CD14-positive monocyte (primary cell): ENCODE results near the gene RBKS. TPM values are rescaled to one million over a fixed set of nuclear protein-coding genes. Genes with fewer than 3 reads are reported as not detected.

Source experiments
- DNase-seq, 3 donors: peaks; one replicate each; pipeline ENCODE4 v3.0.0-alpha.2; 2011 to 2022
- H2AFZ ChIP-seq: 2 replicates; pipeline ENCODE4 v1.6.0; 2012; ENCODE audit warnings: mild to moderate bottlenecking, low read depth, low read length, inconsistent platforms; ENCODE audit not compliant: insufficient read depth, poor library complexity, severe bottlenecking
- H3K27ac ChIP-seq, 2 donors: 1 replicate in 1 of 2; 2 replicates in 1 of 2; pipeline ENCODE4 v1.5.1; 2012 to 2013; ENCODE audit warnings: low read length in 2 of 2, control low read depth in 1 of 2, inconsistent platforms in 1 of 2, low read depth in 1 of 2, mild to moderate bottlenecking in 1 of 2
- H3K27me3 ChIP-seq, 2 donors: one replicate each; pipeline versions ENCODE4 v1.6.0 to v1.6.1; 2011 to 2013; ENCODE audit warnings: low read length in 2 of 2; ENCODE audit not compliant: control insufficient read depth in 2 of 2, insufficient read depth in 2 of 2
- H3K36me3 ChIP-seq, 2 donors: replicated peaks in 1 of 2; 1 replicate in 1 of 2; 2 replicates in 1 of 2; pipeline versions ENCODE4 v1.5.1 to v1.6.1; 2012 to 2013; ENCODE audit warnings: low read length in 2 of 2, control low read depth in 1 of 2, inconsistent platforms in 1 of 2, mild to moderate bottlenecking in 1 of 2; ENCODE audit not compliant: insufficient read depth in 2 of 2, control insufficient read depth in 1 of 2
- H3K4me1 ChIP-seq, 2 donors: 1 replicate in 1 of 2; 2 replicates in 1 of 2; pipeline versions ENCODE4 v1.5.1 to v1.6.1; 2012 to 2013; ENCODE audit warnings: low read length in 2 of 2, control low read depth in 1 of 2, inconsistent platforms in 1 of 2, mild to moderate bottlenecking in 1 of 2, moderate library complexity in 1 of 2; ENCODE audit not compliant: insufficient read depth in 2 of 2, control insufficient read depth in 1 of 2
- H3K4me2 ChIP-seq: replicated peaks from 2 replicates; pipeline ENCODE3; 2012; ENCODE audit warnings: low read length, moderate library complexity, mild to moderate bottlenecking; ENCODE audit not compliant: poor library complexity, severe bottlenecking; ENCODE audit errors: extremely low read depth
- H3K4me3 ChIP-seq, 3 experiments: fragments of 200-600 bp in 1 of 3; sonication (generic) in 1 of 3; replicated peaks in 1 of 3; 1 replicate in 2 of 3; 2 replicates in 1 of 3; pipeline ENCODE4 v1.5.1; 2011 to 2013; ENCODE audit warnings: low read length in 3 of 3, mild to moderate bottlenecking in 3 of 3, control low read depth in 2 of 3, low read depth in 2 of 3, inconsistent platforms in 1 of 3, moderate library complexity in 1 of 3
- H3K79me2 ChIP-seq: 2 replicates; pipeline ENCODE4 v1.6.0; 2012; ENCODE audit warnings: mild to moderate bottlenecking, control low read depth, inconsistent platforms, low read length, moderate library complexity; ENCODE audit not compliant: insufficient read depth
- H3K9ac ChIP-seq: 2 replicates; pipeline ENCODE4 v1.6.0; 2017; ENCODE audit warnings: low read length, mild to moderate bottlenecking; ENCODE audit not compliant: insufficient read depth, poor library complexity, severe bottlenecking
- H3K9me3 ChIP-seq, 2 donors: replicated peaks in 1 of 2; 1 replicate in 1 of 2; 2 replicates in 1 of 2; pipeline versions ENCODE4 v1.5.1 to v1.6.1; 2012 to 2013; ENCODE audit warnings: low read length in 2 of 2, control low read depth in 1 of 2; ENCODE audit not compliant: control insufficient read depth in 1 of 2, insufficient read depth in 1 of 2
- H4K20me1 ChIP-seq: 2 replicates; pipeline ENCODE4 v1.6.0; 2012; ENCODE audit warnings: mild to moderate bottlenecking, low read length, control low read depth, moderate library complexity; ENCODE audit not compliant: insufficient read depth
- H3K27ac Mint-ChIP-seq, 7 donors: one replicate each; pipeline ENCODE4 v1.8.0; 2020; ENCODE audit warnings: mild to moderate bottlenecking in 7 of 7, mixed read lengths in 7 of 7, moderate library complexity in 6 of 7, inconsistent platforms in 2 of 7
- H3K27me3 Mint-ChIP-seq, 3 donors: one replicate each; pipeline ENCODE4 v1.8.0; 2021 to 2022; ENCODE audit warnings: low read depth in 3 of 3, mild to moderate bottlenecking in 3 of 3, mixed read lengths in 3 of 3, moderate library complexity in 3 of 3, inconsistent platforms in 1 of 3
- H3K36me3 Mint-ChIP-seq, 2 donors: one replicate each; pipeline ENCODE4 v1.8.0; 2020; ENCODE audit warnings: mixed read lengths in 2 of 2, inconsistent platforms in 1 of 2, mild to moderate bottlenecking in 1 of 2
- H3K4me1 Mint-ChIP-seq: one replicate; pipeline ENCODE4 v1.8.0; 2020; ENCODE audit warnings: mild to moderate bottlenecking, mixed read lengths
- H3K4me3 Mint-ChIP-seq, 2 donors: one replicate each; pipeline ENCODE4 v1.8.0; 2020; ENCODE audit warnings: mild to moderate bottlenecking in 2 of 2, mixed read lengths in 2 of 2, moderate library complexity in 1 of 2
- H3K9me3 Mint-ChIP-seq, 7 donors: one replicate each; pipeline ENCODE4 v1.8.0; 2020 to 2022; ENCODE audit warnings: mixed read lengths in 7 of 7, mild to moderate bottlenecking in 6 of 7, moderate library complexity in 6 of 7, inconsistent platforms in 2 of 7
- WGBS: methylation state at CpG from one replicate; pipeline ENCODE4 v1.1.5; 2013; ENCODE audit warnings: missing lambda C conversion rate; ENCODE audit not compliant: insufficient coverage; 5-methylcytosine and 5-hydroxymethylcytosine counted together
- intact Hi-C, 2 donors: fragments of 100-400 bp; cut with micrococcal nuclease; formaldehyde crosslinking; loops; one replicate each; pipeline versions ENCODE4 v1.15.0 to v1.15.1; 2023
- polyA plus RNA-seq, 3 donors: library from polyadenylated mRNA; depleted of rRNA in 1 of 3; unstranded in 2 of 3; stranded (reverse) in 1 of 3; fragments of 300-500 nt in 2 of 3; fragments of >200 nt in 1 of 3; fragmentation: Illumina TruSeq in 2 of 3; gene quantifications; 1 replicate in 2 of 3; 2 replicates in 1 of 3; pipeline ENCODE4 v1.2.3, GENCODE V29; 2012 to 2021
- TF ChIP-seq, protein P1 (sequence below): fragments of 200-600 bp; IDR thresholded peaks from one replicate; pipeline ENCODE4 v1.8.0; 2022; ENCODE audit warnings: antibody characterized with exemption, mild to moderate bottlenecking

Gene RBKS
- polyA plus RNA-seq, 3 donors: 3.9 to 39.1 (median 4.3) TPM

DNA sequence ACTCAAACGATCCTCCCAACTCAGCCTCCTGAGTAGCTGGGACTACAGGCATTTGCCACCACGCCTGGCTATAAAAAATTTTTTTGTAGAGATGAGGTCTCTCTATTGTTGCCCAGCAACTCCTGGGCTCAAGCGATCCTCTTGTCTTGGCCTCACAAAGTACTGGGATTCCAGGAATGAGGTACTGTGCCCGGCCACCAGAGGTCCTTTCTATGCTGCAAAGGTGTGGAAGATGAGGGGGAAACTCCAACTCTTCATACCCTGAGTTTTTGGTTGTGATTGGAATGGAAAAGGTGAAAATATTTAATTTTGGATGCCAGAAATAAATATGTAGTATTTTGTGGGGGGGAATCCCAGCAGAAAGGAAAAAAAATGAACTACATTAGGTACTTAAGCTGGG is 82.7 kb downstream of the RBKS start:
- H3K9me3 ChIP-seq: no peaks in the 10 kb centered on the region
- Mint-ChIP-seq H3K36me3 (no peaks in the 10 kb centered on the region), H3K9me3 (no peaks in the 10 kb centered on the region), H3K27me3 (no peaks in the 10 kb centered on the region), H3K4me3 (no peak overlapping the region), H3K27ac (peak overlapping the region in 4 of 7 donors; percentile 25 to 89 (median 64)), H3K4me1 (peaks cover 85% of the 10 kb centered on the region)
- H3K4me3 ChIP-seq: no peak overlapping the region
- no peak overlapping the region for H3K27ac ChIP-seq
- DNase-seq: no peak
- H3K27me3 ChIP-seq: no peaks in the 10 kb centered on the region
- intact Hi-C loops: no loop called here
- H4K20me1 ChIP-seq: no peaks in the 10 kb centered on the region
- no CpG with 5 or more reads among the region's 4 CpGs for WGBS
- H3K4me2 ChIP-seq: no peak overlapping the region
- no peak overlapping the region for H2AFZ ChIP-seq
- peaks cover 40% of the 10 kb centered on the region for H3K79me2 ChIP-seq
- TF ChIP-seq, protein P1, sequence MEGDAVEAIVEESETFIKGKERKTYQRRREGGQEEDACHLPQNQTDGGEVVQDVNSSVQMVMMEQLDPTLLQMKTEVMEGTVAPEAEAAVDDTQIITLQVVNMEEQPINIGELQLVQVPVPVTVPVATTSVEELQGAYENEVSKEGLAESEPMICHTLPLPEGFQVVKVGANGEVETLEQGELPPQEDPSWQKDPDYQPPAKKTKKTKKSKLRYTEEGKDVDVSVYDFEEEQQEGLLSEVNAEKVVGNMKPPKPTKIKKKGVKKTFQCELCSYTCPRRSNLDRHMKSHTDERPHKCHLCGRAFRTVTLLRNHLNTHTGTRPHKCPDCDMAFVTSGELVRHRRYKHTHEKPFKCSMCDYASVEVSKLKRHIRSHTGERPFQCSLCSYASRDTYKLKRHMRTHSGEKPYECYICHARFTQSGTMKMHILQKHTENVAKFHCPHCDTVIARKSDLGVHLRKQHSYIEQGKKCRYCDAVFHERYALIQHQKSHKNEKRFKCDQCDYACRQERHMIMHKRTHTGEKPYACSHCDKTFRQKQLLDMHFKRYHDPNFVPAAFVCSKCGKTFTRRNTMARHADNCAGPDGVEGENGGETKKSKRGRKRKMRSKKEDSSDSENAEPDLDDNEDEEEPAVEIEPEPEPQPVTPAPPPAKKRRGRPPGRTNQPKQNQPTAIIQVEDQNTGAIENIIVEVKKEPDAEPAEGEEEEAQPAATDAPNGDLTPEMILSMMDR: peak; percentile 39
- H3K9ac ChIP-seq: no peak overlapping the region
- H3K36me3 ChIP-seq: no peaks in the 10 kb centered on the region
- H3K4me1 ChIP-seq: peaks cover 88 to 93% of the 10 kb centered on the region in 2 donors

DNA sequence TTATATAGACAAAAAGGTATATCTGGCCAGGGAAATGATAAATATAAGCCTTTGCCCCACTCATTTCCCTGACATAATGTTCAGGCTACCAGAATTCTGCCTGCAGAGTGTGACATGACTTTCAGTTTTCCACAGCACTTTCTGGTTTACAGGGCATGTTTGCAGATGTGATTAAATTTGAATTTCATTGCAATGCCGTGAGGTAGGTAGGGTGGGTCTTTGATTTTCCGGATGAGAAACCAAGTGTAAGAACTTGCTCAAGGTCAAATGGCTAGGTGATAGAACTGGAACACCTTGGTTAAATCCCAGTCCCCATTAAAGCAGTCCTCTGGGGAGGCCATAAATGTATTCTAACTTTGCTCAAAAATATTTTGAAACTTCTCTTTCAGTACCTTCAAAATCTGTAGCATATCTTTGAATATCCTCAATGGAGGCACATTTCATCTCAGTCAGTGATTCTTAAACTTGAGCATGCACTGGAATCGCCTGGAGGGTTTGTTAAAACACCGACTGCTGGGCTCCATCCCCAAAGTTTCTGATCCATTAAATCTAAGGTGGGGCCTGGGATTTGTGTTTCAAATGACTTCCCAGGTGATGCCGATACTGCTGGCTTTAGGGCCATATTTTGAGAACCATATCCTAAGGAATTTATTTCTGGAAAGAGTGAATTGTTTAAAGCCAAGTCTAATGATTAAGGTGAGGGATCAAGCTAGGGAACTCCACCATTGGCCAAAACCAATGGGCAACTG is 83.7 kb downstream of the RBKS start:
- no peak overlapping the region for H2AFZ ChIP-seq
- intact Hi-C loops: no loop called here

More for the DNA sequence above, 83.7 kb downstream of the RBKS start:
- Histone ChIP-seq H3K36me3 (no peaks in the 10 kb centered on the region), H4K20me1 (no peaks in the 10 kb centered on the region), H3K27me3 (no peaks in the 10 kb centered on the region), H3K4me3 (no peak overlapping the region), H3K79me2 (peaks cover 40% of the 10 kb centered on the region), H3K9ac (no peak overlapping the region), H3K9me3 (no peaks in the 10 kb centered on the region), H3K27ac (peak overlapping the region in 1 of 2 donors; percentile 34), H3K4me1 (peaks cover 90 to 93% of the 10 kb centered on the region in 2 donors), H3K4me2 (no peak overlapping the region)
- Mint-ChIP-seq H3K9me3 (no peaks in the 10 kb centered on the region), H3K4me1 (peaks cover 86% of the 10 kb centered on the region), H3K27ac (peak overlapping the region in 2 of 7 donors; percentile 43 to 65), H3K4me3 (no peak overlapping the region), H3K36me3 (no peaks in the 10 kb centered on the region), H3K27me3 (no peaks in the 10 kb centered on the region)
- DNase-seq: no peak
- TF ChIP-seq, protein P1: no peak
- 100% methylated on average over 2 of the region's 5 CpGs for whole genome bisulfite sequencing
